Adipose tissue (tissue), 3 donors: ENCODE results near the gene ZNF446. TPM values are rescaled to one million over a fixed set of nuclear protein-coding genes. Genes with fewer than 3 reads are reported as not detected.
A peak's percentile ranks its signal among the peaks of the same experiment; 100 is the strongest.
"Not testable (repeated sequence)": the region's sequence is repeated elsewhere in the genome, so short reads cannot be mapped to it uniquely, and the experiment has no call there.

ENCODE experiments used
- H3K27ac ChIP-seq: one replicate; pipeline ENCODE4 v1.5.1; 2013; ENCODE audit warnings: low read depth, low read length
- WGBS, 3 donors: extraction: QIAGEN DNeasy Blood & Tissue Kit; methylation state at CpG; one replicate each; pipeline ENCODE4 v1.1.7; 2013; 5-methylcytosine and 5-hydroxymethylcytosine counted together
- polyA plus RNA-seq, 3 donors: library from polyadenylated mRNA; stranded (reverse); fragments of 200-250 nt; gene quantifications; one replicate each; pipeline ENCODE4 v1.2.3, GENCODE V29; 2013
- donor health status: healthy with polysubstance abuse.
- donor health status: Bipolar disorder and iron deficiency.
- donor health status: healthy.

The ZNF446 gene
- polyA plus RNA-seq, 3 donors, result 7.3 to 8.8 (median 7.8) TPM

- 90 to 96% (median 92%) methylated on average over 2 of the region's 2 CpGs for WGBS, 3 donors
- H3K27ac ChIP-seq, result no peak overlapping the region
Observed at GRCh38 chr19:58483776-58484175, 7.6 kb downstream of the ZNF446 start.

GRCh38 chr19:58484349-58484748 lies 8.2 kb downstream of the ZNF446 start:
- H3K27ac ChIP-seq, result not testable (repeated sequence)
- WGBS, 3 donors, result 91 to 93% (median 92%) methylated on average over 5 of the region's 5 CpGs

GRCh38 chr19:58491393-58491792 lies 15.2 kb downstream of the ZNF446 start:
- WGBS, 3 donors, result 90% methylated on average over 5 of the region's 5 CpGs
- H3K27ac ChIP-seq, result no peak overlapping the region

- WGBS, 3 donors, result 88 to 91% (median 91%) methylated on average over 14 of the region's 14 CpGs
- H3K27ac ChIP-seq, result no peak overlapping the region
Observed at GRCh38 chr19:58492265-58492664, 16.1 kb downstream of the ZNF446 start.

GRCh38 chr19:58497634-58498170 lies 21.6 kb downstream of the ZNF446 start:
- H3K27ac ChIP-seq, result no peak overlapping the region
- 85 to 88% (median 87%) methylated on average over 8 of the region's 8 CpGs for WGBS, 3 donors

- WGBS, 3 donors, result 53 to 66% (median 57%) methylated on average over 21 to 22 of the region's 22 CpGs
- no peak overlapping the region for H3K27ac ChIP-seq
Observed at GRCh38 chr19:58498316-58499020, 22.3 kb downstream of the ZNF446 start.

GRCh38 chr19:58499021-58499927 lies 23.1 kb downstream of the ZNF446 start:
- H3K27ac ChIP-seq, result peak overlapping the region; percentile 7
- WGBS, 3 donors, result 1 to 2% (median 2%) methylated on average over 56 to 60 of the region's 60 CpGs

GRCh38 chr19:58500242-58500641 lies 24.1 kb downstream of the ZNF446 start:
- no peak overlapping the region for H3K27ac ChIP-seq
- WGBS, 3 donors, result 92 to 95% (median 95%) methylated on average over 14 of the region's 14 CpGs

GRCh38 chr19:58507602-58508223 lies 31.6 kb downstream of the ZNF446 start:
- WGBS, 3 donors, result 78 to 84% (median 81%) methylated on average over 7 of the region's 8 CpGs
- H3K27ac ChIP-seq, result not testable (repeated sequence)

- H3K27ac ChIP-seq, result no peak overlapping the region
- 85 to 89% (median 86%) methylated on average over 11 of the region's 11 CpGs for WGBS, 3 donors
Observed at GRCh38 chr19:58509731-58510083, 33.6 kb downstream of the ZNF446 start.

GRCh38 chr19:58510084-58510862 lies 34.1 kb downstream of the ZNF446 start:
- WGBS, 3 donors, result 79 to 87% (median 82%) methylated on average over 8 of the region's 8 CpGs
- H3K27ac ChIP-seq, result no peak overlapping the region

GRCh38 chr19:58511353-58512208 lies 35.4 kb downstream of the ZNF446 start, which contains the start of gene SLC27A5:
Gene SLC27A5, minus strand, starts transcription at chr19:58511992. Its CDS starts 37 bp downstream, at chr19:58511955.
- 76 to 90% (median 90%) methylated on average over 25 of the region's 25 CpGs for WGBS, 3 donors
- H3K27ac ChIP-seq, result no peak within 1 kb of the TSS

GRCh38 chr19:58513213-58513693 lies 37.1 kb downstream of the ZNF446 start:
- WGBS, 3 donors, result 79 to 87% (median 84%) methylated on average over 10 of the region's 10 CpGs

GRCh38 chr19:58513694-58514563 lies 37.8 kb downstream of the ZNF446 start:
- H3K27ac ChIP-seq, result no peak overlapping the region
- 5 to 18% (median 13%) methylated on average over 52 to 66 of the region's 66 CpGs for WGBS, 3 donors

More at GRCh38 chr19:58513213-58513693, 37.1 kb downstream of the ZNF446 start:
- no peak overlapping the region for H3K27ac ChIP-seq

GRCh38 chr19:58514564-58515022 lies 38.4 kb downstream of the ZNF446 start:
- WGBS, 3 donors, result 47 to 73% (median 68%) methylated on average over 3 of the region's 3 CpGs
- H3K27ac ChIP-seq, result no peak overlapping the region

- 77 to 97% (median 92%) methylated on average over 2 of the region's 2 CpGs for WGBS, 3 donors
- H3K27ac ChIP-seq, result no peak overlapping the region
Observed at GRCh38 chr19:58515259-58515658, 39.1 kb downstream of the ZNF446 start.
